Measurements from ENCODE around the gene UNC50. TPM values are rescaled to one million over a fixed set of nuclear protein-coding genes. Genes with fewer than 3 reads are reported as not detected.

UNC50 gene
- total and polyA plus RNA-seq, 8 donors, result 10.3 to 71.4 (median 36.2) TPM

DNA sequence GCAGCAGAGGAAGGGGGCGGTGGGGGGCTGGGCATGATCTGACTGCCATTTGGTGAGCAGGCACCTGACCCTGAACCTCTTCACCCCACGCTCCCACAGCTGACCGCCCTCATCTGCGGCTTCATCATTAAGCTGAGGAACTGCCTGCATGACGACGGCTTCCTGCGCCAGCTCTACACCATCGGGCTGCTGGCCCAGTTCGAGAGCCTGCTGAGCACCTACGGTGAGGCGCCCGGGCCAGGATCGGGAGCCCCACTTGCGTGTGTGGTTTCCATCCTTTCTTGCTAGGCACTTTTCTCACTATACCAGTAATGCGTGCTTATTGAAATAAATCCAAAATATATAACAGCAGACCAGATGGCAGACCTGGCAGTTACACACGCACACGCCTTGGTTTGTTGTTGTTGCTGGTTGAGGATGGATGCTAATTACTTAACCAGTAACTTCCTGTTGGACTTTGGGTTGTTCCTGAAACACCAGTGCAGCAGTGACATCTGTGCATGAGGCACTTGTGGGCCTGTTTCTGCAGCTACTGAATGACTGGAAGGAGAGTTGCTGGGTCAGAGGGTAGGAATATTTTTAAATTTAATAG is 43.8 kb upstream of the UNC50 start:
- Histone ChIP-seq H3K9me3 (no peaks in the 10 kb centered on the region), H3K36me3 (peaks cover 27 to 85% (median 79%) of the 10 kb centered on the region in 4 donors), H3K4me1 (peaks cover 0 to 15% (median 10%) of the 10 kb centered on the region in 4 donors), H3K27ac (no peak overlapping the region), H3K27me3 (no peaks in the 10 kb centered on the region), H3K4me3 (no peak overlapping the region)
- TF ChIP-seq EP300 (IDR thresholded peaks at IDR 0.05), result no peak
- no peak for TF ChIP-seq POLR2AphosphoS5 (IDR thresholded peaks at IDR 0.05)
- no peak for DNase-seq
- intact Hi-C loops (cut with DNase I; ENCODE audit: low total_unique reads), result no loop called here
- 89 to 92% (median 91%) methylated on average over 15 to 17 of the region's 17 CpGs for WGBS, 5 donors

DNA sequence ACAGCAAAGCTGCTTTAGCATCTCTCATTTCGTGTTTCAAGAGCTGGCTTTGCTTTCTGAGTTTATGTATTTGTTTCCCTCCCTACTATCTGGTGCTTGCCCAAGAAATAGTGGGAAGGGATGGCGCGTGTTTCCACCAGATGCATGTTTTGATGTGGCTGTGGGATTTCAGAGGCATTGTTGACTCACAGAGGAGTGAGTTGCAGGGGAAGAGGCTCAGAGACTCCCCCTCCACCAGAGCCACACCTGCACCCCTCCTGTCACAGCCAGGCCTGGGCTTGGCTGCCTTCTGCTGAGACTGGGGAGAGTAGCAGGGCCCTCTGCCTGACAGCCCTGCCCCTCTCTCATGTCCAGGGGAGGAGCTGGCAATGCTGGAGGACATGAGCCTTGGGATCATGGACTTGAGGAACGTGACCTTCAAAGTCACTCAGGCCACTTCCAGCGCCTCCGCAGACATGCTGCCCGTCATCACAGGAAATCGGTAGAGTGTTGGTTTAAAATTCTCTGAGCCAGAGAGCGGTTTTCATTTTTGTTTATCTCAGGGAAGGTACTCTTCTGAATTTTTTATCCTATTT is 43.0 kb upstream of the UNC50 start:
- Histone ChIP-seq H3K36me3 (peaks cover 28 to 90% (median 82%) of the 10 kb centered on the region in 4 donors), H3K27me3 (no peaks in the 10 kb centered on the region), H3K4me1 (peaks cover 0 to 15% (median 8%) of the 10 kb centered on the region in 4 donors), H3K9me3 (no peaks in the 10 kb centered on the region), H3K27ac (no peak overlapping the region), H3K4me3 (no peak overlapping the region)
- no peak for TF ChIP-seq POLR2A (IDR thresholded peaks at IDR 0.05)
- TF ChIP-seq CTCF (IDR thresholded peaks at IDR 0.05), result no peak
- no peak for TF ChIP-seq EP300 (IDR thresholded peaks at IDR 0.05)
- TF ChIP-seq POLR2AphosphoS5 (IDR thresholded peaks at IDR 0.05), result no peak
- intact Hi-C loops (cut with DNase I; ENCODE audit: low total_unique reads), result no loop called here
- no peak for DNase-seq
- 89 to 95% (median 91%) methylated on average over 9 of the region's 9 CpGs for WGBS, 5 donors

GRCh38 chr2:98565941-98566340 is 42.4 kb upstream of the UNC50 start:
- TF ChIP-seq POLR2A (IDR thresholded peaks at IDR 0.05), result no peak
- no peak for TF ChIP-seq CTCF (IDR thresholded peaks at IDR 0.05)
- no peak for TF ChIP-seq EP300 (IDR thresholded peaks at IDR 0.05)
- no peak for TF ChIP-seq POLR2AphosphoS5 (IDR thresholded peaks at IDR 0.05)
- Histone ChIP-seq H3K4me1 (peaks cover 0 to 11% (median 5%) of the 10 kb centered on the region in 4 donors), H3K9me3 (no peaks in the 10 kb centered on the region), H3K4me3 (no peak overlapping the region), H3K36me3 (peaks cover 29 to 90% (median 82%) of the 10 kb centered on the region in 4 donors), H3K27me3 (no peaks in the 10 kb centered on the region), H3K27ac (no peak overlapping the region)
- WGBS, 5 donors, result 94 to 98% (median 96%) methylated on average over 17 to 19 of the region's 19 CpGs
- intact Hi-C loops (cut with DNase I; ENCODE audit: low total_unique reads), result no loop called here
- DNase-seq, result no peak

- Histone ChIP-seq H3K36me3 (peaks cover 32 to 100% (median 100%) of the 10 kb centered on the region in 4 donors), H3K27me3 (no peaks in the 10 kb centered on the region), H3K9me3 (no peaks in the 10 kb centered on the region), H3K4me1 (no peaks in the 10 kb centered on the region), H3K27ac (no peak overlapping the region), H3K4me3 (no peak overlapping the region)
- WGBS, 5 donors, result 89 to 94% (median 92%) methylated on average over 10 to 11 of the region's 11 CpGs
- intact Hi-C loops (cut with DNase I; ENCODE audit: low total_unique reads), result no loop called here
- TF ChIP-seq EP300 (IDR thresholded peaks at IDR 0.05) (no peak), CTCF (IDR thresholded peaks at IDR 0.05) (no peak), POLR2A (IDR thresholded peaks at IDR 0.05) (no peak), POLR2AphosphoS5 (IDR thresholded peaks at IDR 0.05) (no peak)
- no peak for DNase-seq
Measured at GRCh38 chr2:98568161-98568956, 40.0 kb upstream of the UNC50 start.

Measured in stomach (tissue), 9 donors.